Astrocyte of the cerebellum (primary cell): ENCODE results near the gene CREBRF.
A peak's percentile ranks its signal among the peaks of the same experiment; 100 is the strongest.

Experiments
- DNase-seq: peaks from one replicate; pipeline ENCODE4 v3.0.0-alpha.2; 2011; ENCODE audit warnings: low read depth
- H3K4me3 ChIP-seq: 2 replicates; pipeline ENCODE4 v1.5.1; 2011; ENCODE audit warnings: mild to moderate bottlenecking, low read depth, low read length, moderate library complexity
- in situ Hi-C: cut with HindIII; loops from 2 replicates; pipeline ENCODE4 v1.10.0; 2017; ENCODE audit warnings: low sequenced_read_pairs
- TF ChIP-seq, protein P1 (sequence below): IDR thresholded peaks from 2 replicates; pipeline ENCODE4 v1.5.1; 2012; ENCODE audit warnings: low read length, low read depth, moderate library complexity, mild to moderate bottlenecking; ENCODE audit errors: missing control alignments

The CREBRF gene, protein sequence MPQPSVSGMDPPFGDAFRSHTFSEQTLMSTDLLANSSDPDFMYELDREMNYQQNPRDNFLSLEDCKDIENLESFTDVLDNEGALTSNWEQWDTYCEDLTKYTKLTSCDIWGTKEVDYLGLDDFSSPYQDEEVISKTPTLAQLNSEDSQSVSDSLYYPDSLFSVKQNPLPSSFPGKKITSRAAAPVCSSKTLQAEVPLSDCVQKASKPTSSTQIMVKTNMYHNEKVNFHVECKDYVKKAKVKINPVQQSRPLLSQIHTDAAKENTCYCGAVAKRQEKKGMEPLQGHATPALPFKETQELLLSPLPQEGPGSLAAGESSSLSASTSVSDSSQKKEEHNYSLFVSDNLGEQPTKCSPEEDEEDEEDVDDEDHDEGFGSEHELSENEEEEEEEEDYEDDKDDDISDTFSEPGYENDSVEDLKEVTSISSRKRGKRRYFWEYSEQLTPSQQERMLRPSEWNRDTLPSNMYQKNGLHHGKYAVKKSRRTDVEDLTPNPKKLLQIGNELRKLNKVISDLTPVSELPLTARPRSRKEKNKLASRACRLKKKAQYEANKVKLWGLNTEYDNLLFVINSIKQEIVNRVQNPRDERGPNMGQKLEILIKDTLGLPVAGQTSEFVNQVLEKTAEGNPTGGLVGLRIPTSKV

DNA sequence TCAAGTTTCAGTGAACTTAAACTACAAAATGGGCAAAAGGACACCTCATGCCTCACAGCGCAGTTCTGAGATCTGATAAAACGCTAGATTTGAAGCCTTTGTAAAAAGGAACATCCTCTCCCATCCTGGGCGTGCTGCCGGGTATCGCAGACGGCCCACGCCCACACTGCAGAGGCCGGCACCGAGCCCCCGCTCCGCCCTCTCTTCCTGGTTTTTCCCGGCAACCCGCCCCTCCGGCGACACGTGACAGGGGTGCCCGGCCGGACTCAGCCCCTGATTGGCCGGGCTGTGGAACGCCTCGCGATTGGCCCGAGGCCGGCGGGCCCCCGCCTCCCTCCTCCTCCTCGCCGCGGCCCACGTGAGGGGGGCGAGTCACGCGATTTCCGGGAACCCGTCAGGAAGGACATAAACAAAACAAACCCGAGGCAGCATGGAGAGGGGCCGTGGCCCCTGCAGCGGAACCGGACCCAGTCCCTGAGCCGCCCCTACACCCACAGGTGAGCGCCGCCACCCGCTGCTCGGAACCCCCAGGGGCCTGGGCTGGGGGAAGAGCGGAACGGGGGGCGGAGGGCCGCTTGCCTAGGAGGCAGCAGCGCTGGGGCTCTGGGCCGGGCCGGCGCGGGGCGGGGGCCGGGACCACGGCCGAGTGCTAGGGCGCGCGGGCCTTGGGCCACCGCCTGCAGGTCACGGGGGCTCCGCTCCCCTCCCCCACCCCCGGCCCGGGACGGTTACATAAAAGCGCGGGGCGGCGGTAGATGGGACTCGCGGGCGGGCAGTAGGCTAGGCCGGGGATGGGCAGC lies at the start of gene CREBRF:
TSS of gene CREBRF (plus strand) at position 370 of the 800 bp plus-strand sequence. CDS start 24,424 bp downstream, outside the sequence.
- peak; percentile 90 for DNase-seq
- H3K4me3 ChIP-seq, result peak within 1 kb of the TSS; percentile 75
- TF ChIP-seq, protein P1, sequence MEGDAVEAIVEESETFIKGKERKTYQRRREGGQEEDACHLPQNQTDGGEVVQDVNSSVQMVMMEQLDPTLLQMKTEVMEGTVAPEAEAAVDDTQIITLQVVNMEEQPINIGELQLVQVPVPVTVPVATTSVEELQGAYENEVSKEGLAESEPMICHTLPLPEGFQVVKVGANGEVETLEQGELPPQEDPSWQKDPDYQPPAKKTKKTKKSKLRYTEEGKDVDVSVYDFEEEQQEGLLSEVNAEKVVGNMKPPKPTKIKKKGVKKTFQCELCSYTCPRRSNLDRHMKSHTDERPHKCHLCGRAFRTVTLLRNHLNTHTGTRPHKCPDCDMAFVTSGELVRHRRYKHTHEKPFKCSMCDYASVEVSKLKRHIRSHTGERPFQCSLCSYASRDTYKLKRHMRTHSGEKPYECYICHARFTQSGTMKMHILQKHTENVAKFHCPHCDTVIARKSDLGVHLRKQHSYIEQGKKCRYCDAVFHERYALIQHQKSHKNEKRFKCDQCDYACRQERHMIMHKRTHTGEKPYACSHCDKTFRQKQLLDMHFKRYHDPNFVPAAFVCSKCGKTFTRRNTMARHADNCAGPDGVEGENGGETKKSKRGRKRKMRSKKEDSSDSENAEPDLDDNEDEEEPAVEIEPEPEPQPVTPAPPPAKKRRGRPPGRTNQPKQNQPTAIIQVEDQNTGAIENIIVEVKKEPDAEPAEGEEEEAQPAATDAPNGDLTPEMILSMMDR, result no peak
- in situ Hi-C loops, result no loop called here

GRCh38 chr5:173010021-173010420 lies 46.1 kb upstream of the CREBRF start:
- TF ChIP-seq, protein P1, result no peak
- H3K4me3 ChIP-seq, result no peak overlapping the region
- in situ Hi-C loops, result no loop called here
- peak; percentile 27 for DNase-seq

- in situ Hi-C loops, result no loop called here
- H3K4me3 ChIP-seq, result no peak overlapping the region
- TF ChIP-seq, protein P1, result peak; percentile 24
- DNase-seq, result no peak
These were observed 45.3 kb upstream of the CREBRF start for GRCh38 chr5:173010547-173011464.

GRCh38 chr5:173011566-173011965 lies 44.6 kb upstream of the CREBRF start:
- in situ Hi-C loops, result no loop called here
- no peak for DNase-seq
- H3K4me3 ChIP-seq, result no peak overlapping the region
- TF ChIP-seq, protein P1, result no peak

GRCh38 chr5:173012882-173013281 lies 43.3 kb upstream of the CREBRF start:
- in situ Hi-C loops, result no loop called here
- DNase-seq, result no peak
- TF ChIP-seq, protein P1, result no peak

More at GRCh38 chr5:173012882-173013281, 43.3 kb upstream of the CREBRF start:
- H3K4me3 ChIP-seq, result no peak overlapping the region
